Liver (tissue), 3 donors: ENCODE measurements around the gene STK32C.

Source experiments
- ATF3 ChIP-seq: IDR thresholded peaks from 2 replicates; pipeline ENCODE4 v1.6.1; 2016; ENCODE audit warnings: antibody characterized with exemption
- CTCF ChIP-seq: fragments of 150-350 bp; IDR thresholded peaks from 2 replicates; pipeline ENCODE4 v1.5.1; 2017; ENCODE audit warnings: improper control_type of control experiment, low read depth, low read length; ENCODE audit not compliant: missing input control
- GABPA ChIP-seq, 2 donors: IDR thresholded peaks in 1 of 2; conservative IDR thresholded peaks in 1 of 2; 2 replicates each; pipeline ENCODE4 v1.6.1; 2016; ENCODE audit warnings: antibody characterized with exemption in 2 of 2, mild to moderate bottlenecking in 1 of 2, moderate library complexity in 1 of 2
- HNF4G ChIP-seq: IDR thresholded peaks from 2 replicates; pipeline ENCODE4 v1.6.1; 2016; ENCODE audit warnings: antibody characterized with exemption
- REST ChIP-seq: IDR thresholded peaks from 2 replicates; pipeline ENCODE4 v1.6.1; 2016; ENCODE audit warnings: antibody characterized with exemption, mild to moderate bottlenecking
- donor health status: healthy.
- donor health status: healthy.

GRCh38 chr10:132269266-132270230 lies 38.2 kb downstream of the STK32C start:
- TF ChIP-seq CTCF (no peak), HNF4G (no peak), REST (no peak), GABPA (IDR thresholded peaks at IDR 0.05 in 1 of 2, conservative IDR thresholded peaks at IDR 0.05 in 1 of 2) (no peak), ATF3 (no peak)
